GM21526 (cell line): ENCODE results near the gene TRIM42.

ENCODE experiments used
- ATAC-seq: cut with Tn5 transposase; IDR thresholded peaks from one replicate; pipeline ENCODE4 v1.9.1; 2021; ENCODE audit warnings: moderate library complexity; ENCODE audit not compliant: unreplicated experiment, low FRiP score

Gene TRIM42

GRCh38 chr3:140677764-140678163 is at the start of gene TRIM42:
TRIM42 (plus strand) TSS chr3:140678064; CDS start chr3:140678230, 166 bp downstream.
- ATAC-seq: no peak

- ATAC-seq: no peak
Observed at GRCh38 chr3:140628606-140629005, 49.3 kb upstream of the TRIM42 start.

- ATAC-seq: no peak
Observed at GRCh38 chr3:140629357-140630137, 48.3 kb upstream of the TRIM42 start.

GRCh38 chr3:140630366-140630765 is 47.5 kb upstream of the TRIM42 start:
- ATAC-seq: no peak

GRCh38 chr3:140630866-140631265 is 47.0 kb upstream of the TRIM42 start:
- no peak for ATAC-seq

GRCh38 chr3:140635276-140635675 is 42.6 kb upstream of the TRIM42 start:
- ATAC-seq: no peak

- no peak for ATAC-seq
Observed at GRCh38 chr3:140636406-140637138, 41.3 kb upstream of the TRIM42 start.

- ATAC-seq: no peak
Observed at GRCh38 chr3:140651287-140651686, 26.6 kb upstream of the TRIM42 start.

GRCh38 chr3:140655678-140656077 is 22.2 kb upstream of the TRIM42 start:
- ATAC-seq: no peak

- no peak for ATAC-seq
Observed at GRCh38 chr3:140664111-140664510, 13.8 kb upstream of the TRIM42 start.

GRCh38 chr3:140682586-140682985 is 4.7 kb downstream of the TRIM42 start:
- ATAC-seq: no peak

GRCh38 chr3:140686128-140686527 is 8.3 kb downstream of the TRIM42 start:
- ATAC-seq: no peak

- ATAC-seq: no peak
Observed at GRCh38 chr3:140686948-140687347, 9.1 kb downstream of the TRIM42 start.

- ATAC-seq: no peak
Observed at GRCh38 chr3:140695361-140696061, 17.6 kb downstream of the TRIM42 start.

GRCh38 chr3:140699516-140700231 is 21.8 kb downstream of the TRIM42 start:
- no peak for ATAC-seq

GRCh38 chr3:140702281-140702680 is 24.4 kb downstream of the TRIM42 start:
- no peak for ATAC-seq

GRCh38 chr3:140703496-140703895 is 25.6 kb downstream of the TRIM42 start:
- ATAC-seq: no peak

GRCh38 chr3:140704733-140705132 is 26.9 kb downstream of the TRIM42 start:
- ATAC-seq: no peak

GRCh38 chr3:140705954-140706353 is 28.1 kb downstream of the TRIM42 start:
- ATAC-seq: no peak

- no peak for ATAC-seq
Observed at GRCh38 chr3:140706360-140706759, 28.5 kb downstream of the TRIM42 start.

- no peak for ATAC-seq
Observed at GRCh38 chr3:140708815-140709214, 31.0 kb downstream of the TRIM42 start.
